Kidney (tissue), 14 donors: ENCODE measurements around the gene C1QTNF6. TPM values are rescaled to one million over a fixed set of nuclear protein-coding genes. Genes with fewer than 3 reads are reported as not detected.

Experiments
- DNase-seq, 5 donors: peaks; one replicate each; pipeline ENCODE4 v3.0.0-alpha.2; 2013 to 2020
- FAIRE-seq: peaks from 2 replicates; lab custom pipeline; 2012; peaks lifted over from hg19 to GRCh38; lab: Jason Lieb, UNC
- H3K27ac ChIP-seq, 2 donors: one replicate each; pipeline ENCODE4 v1.7.0; 2013; ENCODE audit warnings: low read depth in 2 of 2, low read length in 2 of 2, inconsistent platforms in 1 of 2
- H3K27me3 ChIP-seq: one replicate; pipeline ENCODE4 v1.7.1; 2013; ENCODE audit warnings: low read length, inconsistent platforms; ENCODE audit not compliant: control insufficient read depth, insufficient read depth
- H3K36me3 ChIP-seq, 3 donors: one replicate each; pipeline versions ENCODE4 v1.7.0 to v1.7.1; 2013; ENCODE audit warnings: low read length in 3 of 3, control low read depth in 1 of 3, inconsistent platforms in 1 of 3; ENCODE audit not compliant: insufficient read depth in 3 of 3, control insufficient read depth in 2 of 3
- H3K4me1 ChIP-seq, 3 donors: one replicate each; pipeline versions ENCODE4 v1.7.0 to v1.7.1; 2013; ENCODE audit warnings: low read length in 3 of 3, inconsistent platforms in 1 of 3, low read depth in 1 of 3; ENCODE audit not compliant: control insufficient read depth in 2 of 3, insufficient read depth in 2 of 3
- H3K4me3 ChIP-seq, 3 donors: one replicate each; pipeline versions ENCODE4 v1.7.0 to v1.8.1; 2013; ENCODE audit warnings: low read length in 3 of 3, control low read depth in 1 of 3, inconsistent platforms in 1 of 3
- H3K9ac ChIP-seq, 3 donors: one replicate each; pipeline versions ENCODE4 v1.7.0 to v1.7.1; 2013; ENCODE audit warnings: low read length in 3 of 3, control low read depth in 1 of 3, inconsistent platforms in 1 of 3
- H3K9me3 ChIP-seq, 3 donors: one replicate each; pipeline versions ENCODE4 v1.7.0 to v1.7.1; 2013; ENCODE audit warnings: low read length in 3 of 3, control low read depth in 1 of 3, inconsistent platforms in 1 of 3; ENCODE audit not compliant: control insufficient read depth in 2 of 3, insufficient read depth in 1 of 3
- intact Hi-C: fragments of 100-400 bp; cut with DNase I; formaldehyde crosslinking; loops from one replicate; pipeline ENCODE4 v1.11.1; 2022
- polyA plus RNA-seq: library from polyadenylated mRNA; stranded (reverse); fragments of 350-450 nt; fragmentation: Illumina TruSeq; extraction: RNeasy Lipid Tissue Mini Kit (QIAGEN cat#74804); gene quantifications from one replicate; pipeline ENCODE4 v1.2.3, GENCODE V29; 2014; ENCODE audit warnings: low read depth, low replicate concordance; ENCODE audit not compliant: insufficient read depth
- total RNA-seq: library from RNA; stranded (reverse); fragmentation: NEBNext Ultra II Directional; extraction: Animal tissue kit (Norgen Biotek cat#: 25700); gene quantifications from one replicate; pipeline ENCODE4 v1.2.1, GENCODE V29; 2021
- TF ChIP-seq, protein P1 (sequence below): IDR thresholded peaks from 3 replicates; pipeline ENCODE4 v1.5.1; 2012; ENCODE audit warnings: mild to moderate bottlenecking, moderate library complexity, borderline replicate concordance; ENCODE audit not compliant: insufficient read depth; ENCODE audit errors: extremely low read depth
- donor health status: control.
- donor health status: control.
- donor health status: control.
- donor health status: control.
- donor health status: control.
- donor health status: DM: yes; HTN: yes; CAD: no.
- donor health status: Normal renal cell carcinoma (clear cell type).

C1QTNF6 gene
- total and polyA plus RNA-seq, 2 donors from 2014 or later = 3.2 to 8.0 TPM

- no peaks in the 10 kb centered on the region for H3K9me3 ChIP-seq
- no peak for FAIRE-seq
- no peaks in the 10 kb centered on the region for H3K27me3 ChIP-seq
- H3K9ac ChIP-seq = no peak overlapping the region
- DNase-seq = no peak
- no peaks in the 10 kb centered on the region for H3K4me1 ChIP-seq
- intact Hi-C loops = no loop called here
- no peaks in the 10 kb centered on the region for H3K36me3 ChIP-seq
- H3K4me3 ChIP-seq = no peak overlapping the region
- no peak overlapping the region for H3K27ac ChIP-seq
- TF ChIP-seq, protein P1, sequence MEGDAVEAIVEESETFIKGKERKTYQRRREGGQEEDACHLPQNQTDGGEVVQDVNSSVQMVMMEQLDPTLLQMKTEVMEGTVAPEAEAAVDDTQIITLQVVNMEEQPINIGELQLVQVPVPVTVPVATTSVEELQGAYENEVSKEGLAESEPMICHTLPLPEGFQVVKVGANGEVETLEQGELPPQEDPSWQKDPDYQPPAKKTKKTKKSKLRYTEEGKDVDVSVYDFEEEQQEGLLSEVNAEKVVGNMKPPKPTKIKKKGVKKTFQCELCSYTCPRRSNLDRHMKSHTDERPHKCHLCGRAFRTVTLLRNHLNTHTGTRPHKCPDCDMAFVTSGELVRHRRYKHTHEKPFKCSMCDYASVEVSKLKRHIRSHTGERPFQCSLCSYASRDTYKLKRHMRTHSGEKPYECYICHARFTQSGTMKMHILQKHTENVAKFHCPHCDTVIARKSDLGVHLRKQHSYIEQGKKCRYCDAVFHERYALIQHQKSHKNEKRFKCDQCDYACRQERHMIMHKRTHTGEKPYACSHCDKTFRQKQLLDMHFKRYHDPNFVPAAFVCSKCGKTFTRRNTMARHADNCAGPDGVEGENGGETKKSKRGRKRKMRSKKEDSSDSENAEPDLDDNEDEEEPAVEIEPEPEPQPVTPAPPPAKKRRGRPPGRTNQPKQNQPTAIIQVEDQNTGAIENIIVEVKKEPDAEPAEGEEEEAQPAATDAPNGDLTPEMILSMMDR = no peak
These were observed 49.0 kb downstream of the C1QTNF6 start for GRCh38 chr22:37138849-37139561.

DNA sequence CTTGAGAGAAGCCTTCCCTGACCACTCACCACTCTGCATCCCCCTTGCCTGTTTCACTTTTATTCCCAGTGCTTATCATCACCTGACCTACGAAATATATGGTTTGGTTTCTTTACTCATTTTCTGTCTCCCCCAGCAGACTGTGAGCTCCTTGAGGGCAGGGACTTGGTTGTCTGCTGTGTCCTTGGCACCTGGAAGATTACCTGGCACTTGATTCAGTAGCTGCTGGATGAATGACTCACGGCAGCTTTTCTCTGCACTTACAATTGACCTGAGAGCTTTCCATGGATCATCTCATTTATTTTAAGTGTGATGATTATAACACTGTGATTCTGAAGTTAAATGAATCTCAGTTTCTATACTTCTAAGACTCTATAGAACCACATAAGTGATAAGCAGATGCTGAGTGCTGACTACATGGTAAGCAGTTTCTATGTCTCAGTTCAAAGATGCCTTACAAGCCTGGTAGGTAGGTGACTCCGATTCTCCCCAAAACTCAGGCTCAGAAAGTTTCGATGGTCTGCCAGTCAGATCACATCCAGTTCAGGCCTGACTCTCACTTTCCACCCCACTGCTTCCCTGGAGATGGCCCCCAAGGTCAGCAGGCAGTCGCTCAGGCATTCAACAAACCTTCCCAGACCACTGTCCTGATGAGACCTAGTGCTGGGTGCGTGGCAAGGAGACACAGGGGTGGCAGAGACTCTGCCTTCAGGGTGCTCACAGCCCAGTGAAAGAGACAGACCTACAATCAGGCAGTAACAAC lies 50.0 kb downstream of the C1QTNF6 start:
- Histone ChIP-seq H3K27me3 (no peaks in the 10 kb centered on the region), H3K9me3 (no peaks in the 10 kb centered on the region), H3K36me3 (no peaks in the 10 kb centered on the region), H3K4me1 (no peaks in the 10 kb centered on the region), H3K27ac (no peak overlapping the region), H3K9ac (no peak overlapping the region), H3K4me3 (no peak overlapping the region)
- TF ChIP-seq, protein P1 = no peak
- FAIRE-seq (no peak), DNase-seq (no peak)
- intact Hi-C loops = no loop called here

- intact Hi-C loops = no loop called here
- TF ChIP-seq, protein P1 = no peak
- no peak overlapping the region for H3K27ac ChIP-seq
- FAIRE-seq = no peak
- no peaks in the 10 kb centered on the region for H3K9me3 ChIP-seq
- no peak overlapping the region for H3K4me3 ChIP-seq
- no peak overlapping the region for H3K9ac ChIP-seq
- no peaks in the 10 kb centered on the region for H3K27me3 ChIP-seq
- no peak for DNase-seq
- no peaks in the 10 kb centered on the region for H3K36me3 ChIP-seq
- H3K4me1 ChIP-seq = no peaks in the 10 kb centered on the region
These were observed 50.9 kb downstream of the C1QTNF6 start for GRCh38 chr22:37137131-37137530.
